Measurements from ENCODE around the gene STK10.
"Not testable (repeated sequence)": the region's sequence is repeated elsewhere in the genome, so short reads cannot be mapped to it uniquely, and the experiment has no call there.

Gene STK10

GRCh38 chr5:172048539-172049101 lies 139.4 kb downstream of the STK10 start:
- DNase-seq: no peak

- no peak for DNase-seq
Observed at GRCh38 chr5:172048170-172048422, 139.9 kb downstream of the STK10 start.

GRCh38 chr5:172046593-172046992 lies 141.4 kb downstream of the STK10 start:
- no peak for DNase-seq

DNA sequence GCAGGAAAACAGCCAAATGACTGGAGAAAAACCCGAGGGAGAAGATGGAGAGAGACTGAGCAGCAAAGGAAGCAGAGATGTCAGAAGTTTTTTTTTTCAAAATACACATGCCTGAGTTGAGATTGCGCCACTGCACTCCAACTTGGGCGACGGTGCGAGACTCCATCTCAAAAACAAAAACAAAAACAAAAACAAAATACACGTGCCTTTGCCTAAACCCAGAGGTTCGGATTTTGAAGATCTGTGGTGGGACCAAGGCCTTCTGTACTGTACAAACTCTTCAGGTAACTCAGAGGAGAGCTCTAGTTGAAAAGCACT lies 142.8 kb downstream of the STK10 start:
- DNase-seq: no peak

GRCh38 chr5:172044631-172045314 lies 143.3 kb downstream of the STK10 start:
- no peak for DNase-seq

- DNase-seq: no peak
Observed at GRCh38 chr5:172043865-172044264, 144.2 kb downstream of the STK10 start.

- no peak for DNase-seq
Observed at GRCh38 chr5:172042183-172042582, 145.8 kb downstream of the STK10 start.

- no peak for DNase-seq
Observed at GRCh38 chr5:172038167-172038566, 149.9 kb downstream of the STK10 start.

GRCh38 chr5:172035049-172035448 lies 153.0 kb downstream of the STK10 start:
- no peak for DNase-seq

- DNase-seq: no peak
Observed at GRCh38 chr5:172031894-172032461, 156.0 kb downstream of the STK10 start.

GRCh38 chr5:172029876-172030275 lies 158.1 kb downstream of the STK10 start:
- no peak for DNase-seq

- no peak for DNase-seq
Observed at GRCh38 chr5:172028167-172028566, 159.9 kb downstream of the STK10 start.

DNA sequence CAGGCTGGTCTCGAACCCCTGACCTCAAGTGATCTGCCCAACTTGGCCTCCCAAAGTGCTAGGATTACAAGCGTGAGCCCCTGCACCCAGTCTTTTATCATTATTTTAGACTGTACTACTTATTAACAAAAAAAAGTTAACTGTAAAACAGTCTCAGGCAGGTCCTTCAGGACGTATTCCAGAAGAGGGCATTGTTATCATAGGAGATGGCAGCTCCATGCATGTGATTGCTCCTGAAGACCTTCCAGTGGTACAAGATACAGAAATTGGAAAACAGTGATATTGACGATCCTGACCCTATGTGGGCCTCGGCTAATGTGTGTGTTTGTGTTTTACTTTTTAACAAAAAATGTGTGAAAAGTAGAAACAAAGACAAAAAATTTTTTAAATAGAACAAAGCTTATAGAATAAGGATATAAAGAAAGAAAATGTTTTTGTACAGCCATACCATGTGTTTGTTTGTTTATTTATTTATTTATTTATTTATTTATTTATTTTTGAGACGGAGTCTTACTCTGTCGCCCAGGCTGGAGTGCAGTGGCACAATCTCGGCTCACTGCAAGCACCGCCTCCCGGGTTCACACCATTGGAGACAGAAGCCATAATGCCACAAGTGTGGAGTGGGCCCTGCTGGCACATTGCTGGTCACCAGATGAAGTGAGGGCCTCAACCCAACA lies 167.8 kb downstream of the STK10 start:
- not testable (repeated sequence) for DNase-seq

- no peak for DNase-seq
Observed at GRCh38 chr5:172015346-172015745, 172.7 kb downstream of the STK10 start.

GRCh38 chr5:172010278-172010677 lies 177.7 kb downstream of the STK10 start:
- peak; percentile 23 for DNase-seq

- DNase-seq: no peak
Observed at GRCh38 chr5:172009536-172010270, 178.3 kb downstream of the STK10 start.

DNA sequence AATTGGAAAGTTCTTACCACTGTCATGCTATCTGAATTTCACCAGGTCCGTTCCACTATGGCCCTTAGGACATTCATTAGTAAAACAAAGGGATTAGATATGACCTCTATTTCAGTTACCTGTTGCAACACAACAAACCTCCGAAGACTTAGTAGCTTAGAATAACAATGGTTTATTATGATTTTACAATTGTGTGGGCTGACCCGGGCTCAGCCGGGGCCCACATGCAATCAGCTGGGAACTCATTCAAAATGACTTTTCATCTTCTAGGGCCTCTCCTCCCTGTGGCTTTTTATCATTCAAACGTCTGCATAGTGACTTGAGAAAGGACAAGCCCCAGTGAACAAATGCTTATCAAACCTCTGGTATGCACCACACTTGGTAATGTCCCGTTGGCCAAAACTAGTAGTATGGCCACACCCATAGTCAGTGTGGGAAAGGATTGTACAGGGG lies 179.3 kb downstream of the STK10 start:
- DNase-seq: no peak

DNA sequence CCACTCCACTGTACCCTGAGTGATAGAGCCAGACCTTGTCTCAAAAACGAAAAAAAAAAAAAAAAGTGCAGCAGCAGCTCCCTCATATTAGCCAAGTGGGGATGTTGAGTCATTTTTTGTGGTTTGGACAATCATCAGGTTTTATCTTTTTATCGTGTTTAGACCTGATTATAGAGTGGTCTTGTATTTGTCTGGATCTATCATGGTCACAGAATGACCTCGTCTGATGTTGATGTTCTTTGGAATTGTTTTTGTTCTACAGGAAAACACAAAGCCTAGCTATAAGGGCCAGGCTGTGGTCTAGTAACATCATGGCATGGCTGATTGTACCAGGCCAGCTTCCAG lies 179.9 kb downstream of the STK10 start:
- DNase-seq: no peak

DNA sequence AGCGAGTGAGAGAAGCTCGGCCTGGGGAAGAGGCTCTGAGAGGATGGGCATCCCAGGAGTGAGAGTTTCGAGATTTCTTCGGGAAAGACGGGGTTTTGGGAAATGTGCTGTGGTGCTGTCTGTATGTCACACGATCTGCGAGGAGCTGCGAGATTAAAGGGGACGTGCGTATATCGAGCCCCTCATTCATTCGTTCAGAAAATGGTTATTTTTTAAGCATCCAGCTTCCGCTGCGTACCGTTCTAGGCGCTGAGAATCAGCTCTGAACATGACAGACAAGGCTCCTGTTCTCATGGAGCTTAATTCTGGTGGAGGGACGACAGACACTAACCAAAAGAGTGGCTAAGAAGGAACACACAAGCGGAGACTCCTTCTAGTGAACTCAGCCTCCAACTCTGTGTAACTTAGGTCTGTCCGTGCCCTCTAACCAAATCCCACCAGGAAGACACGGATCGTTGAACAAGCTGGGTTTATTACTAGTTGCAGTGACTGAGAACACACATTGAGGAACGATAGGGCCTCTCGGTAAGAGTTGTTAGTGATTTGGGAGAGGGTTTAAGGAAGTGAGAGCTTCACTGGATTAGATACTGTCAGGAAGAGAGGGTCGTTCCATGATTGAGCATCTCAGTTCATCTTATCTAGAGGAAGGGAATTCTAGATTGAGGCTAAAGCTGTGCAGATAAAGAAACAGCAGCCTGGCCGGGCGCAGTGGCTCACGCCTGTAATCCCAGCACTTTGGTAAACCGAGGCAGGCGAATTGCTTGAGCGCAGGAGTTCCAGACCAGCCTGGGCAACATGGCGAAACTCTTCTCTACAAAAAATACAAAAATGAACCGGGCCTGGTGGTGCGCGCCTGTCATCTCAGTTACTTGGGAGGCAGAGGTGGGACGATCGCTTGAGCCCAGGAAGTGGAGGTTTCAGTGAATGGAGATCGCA lies 180.6 kb downstream of the STK10 start:
- DNase-seq: no peak

DNA sequence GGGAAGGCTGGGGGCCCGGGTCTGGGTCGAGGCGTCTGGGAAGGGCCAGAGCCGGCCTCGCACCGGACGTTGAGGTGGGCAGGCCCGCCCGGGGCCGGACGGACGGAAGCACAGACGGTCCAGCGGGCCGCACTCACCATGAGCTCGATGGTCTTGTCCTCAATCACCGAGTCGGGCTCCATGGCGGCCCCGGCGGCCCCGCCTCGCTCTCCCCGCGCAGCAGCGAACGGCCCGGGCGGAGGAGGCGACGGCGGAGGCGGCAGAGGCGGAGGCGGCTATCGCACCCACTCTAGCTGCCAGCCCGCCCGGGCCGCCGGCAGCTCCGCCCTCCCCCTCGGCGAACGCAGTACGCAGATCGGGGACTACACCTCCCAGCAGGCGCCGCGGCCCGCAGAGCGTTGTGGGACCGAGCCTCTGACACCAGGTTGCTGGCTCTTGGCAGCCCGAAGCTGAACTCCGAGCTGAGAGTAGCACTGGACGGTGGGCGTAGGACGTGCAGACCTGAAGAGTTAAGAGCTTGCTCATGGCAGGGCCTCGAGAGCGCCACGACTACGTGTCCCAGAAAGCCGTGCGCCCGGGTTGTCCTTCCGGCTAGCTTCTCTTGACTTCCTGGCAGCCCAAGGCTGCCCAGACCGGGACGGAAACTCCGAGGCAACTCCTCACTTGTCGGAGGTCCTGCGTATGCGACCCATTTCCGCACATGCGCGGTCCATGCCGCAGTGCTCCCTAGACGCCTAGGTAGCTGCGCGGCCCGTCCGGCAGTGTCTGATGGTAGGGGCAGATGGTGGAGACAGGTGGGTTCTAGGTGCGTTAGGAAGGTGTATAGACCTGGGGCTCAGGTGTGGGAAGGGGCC lies 181.5 kb downstream of the STK10 start, which contains the start of gene FBXW11:
Gene FBXW11 (minus strand): TSS at position 318 of the 854 bp plus-strand sequence. CDS start 136 bp downstream, at position 182.
- DNase-seq: peak; percentile 94

DNA sequence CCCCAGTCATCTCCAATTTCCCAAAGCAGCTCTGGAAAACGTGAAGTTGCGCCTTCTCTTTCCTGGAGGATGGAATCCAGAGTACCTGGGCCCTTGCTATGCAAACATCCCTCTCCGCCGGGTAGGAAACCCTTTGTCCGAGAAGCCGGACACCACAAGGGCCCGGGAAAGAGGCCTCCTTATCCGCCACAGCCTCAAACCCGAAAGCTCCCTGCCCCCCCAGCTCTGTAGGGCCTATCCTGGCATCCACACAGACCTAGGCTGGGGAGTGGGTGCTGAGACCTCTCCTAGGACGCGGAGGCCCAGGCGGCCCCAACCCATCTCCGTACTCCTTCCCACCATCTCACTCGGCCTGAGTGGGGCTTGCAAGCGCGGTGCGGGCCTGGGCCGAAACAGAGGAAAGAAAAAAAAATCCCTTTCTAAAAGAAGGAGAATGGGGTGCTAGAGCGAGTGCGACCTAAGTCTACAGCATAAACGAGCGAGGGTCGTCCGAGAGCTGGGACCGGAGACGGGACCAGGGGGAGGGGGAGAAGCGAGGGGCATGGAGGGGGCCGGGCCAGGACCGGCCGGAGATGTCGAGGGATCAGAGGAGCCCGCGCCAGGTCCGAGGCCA lies 182.2 kb downstream of the STK10 start:
- DNase-seq: no peak

Data from GDM1 (cell line).